ENCODE measurements around the gene TCF7L2.

The TCF7L2 gene

GRCh38 chr10:113000442-113000841, 50.4 kb downstream of the TCF7L2 start:
- TF ChIP-seq TSHZ2 (CRISPR knock-in tag; IDR thresholded peaks at IDR 0.05) (no peak), CSDC2 (CRISPR knock-in tag; IDR thresholded peaks at IDR 0.05) (no peak), ZC3H10 (CRISPR knock-in tag; IDR thresholded peaks at IDR 0.05) (no peak), ZNF8 (CRISPR knock-in tag; IDR thresholded peaks at IDR 0.05) (no peak), ZFP3 (CRISPR knock-in tag; IDR thresholded peaks at IDR 0.05) (no peak), TCF4 (CRISPR knock-in tag; IDR thresholded peaks at IDR 0.05; ENCODE audit: borderline replicate concordance) (no peak), GLIS3 (CRISPR knock-in tag; IDR thresholded peaks at IDR 0.05) (no peak), RARB (CRISPR knock-in tag; IDR thresholded peaks at IDR 0.05) (no peak), BACH2 (CRISPR knock-in tag; IDR thresholded peaks at IDR 0.05; ENCODE audit: borderline replicate concordance) (no peak), ZNF70 (CRISPR knock-in tag; IDR thresholded peaks at IDR 0.05) (no peak), ARNTL (CRISPR knock-in tag; IDR thresholded peaks at IDR 0.05; ENCODE audit: borderline replicate concordance, low read depth) (no peak), ZFP30 (CRISPR knock-in tag; IDR thresholded peaks at IDR 0.05) (no peak), SNAI2 (CRISPR knock-in tag; IDR thresholded peaks at IDR 0.05) (no peak), TOX (CRISPR knock-in tag; IDR thresholded peaks at IDR 0.05; ENCODE audit: borderline replicate concordance) (no peak), POU6F1 (CRISPR knock-in tag; IDR thresholded peaks at IDR 0.05; ENCODE audit: borderline replicate concordance, low read depth) (no peak), PPARA (CRISPR knock-in tag; IDR thresholded peaks at IDR 0.05; ENCODE audit: borderline replicate concordance) (no peak), ESRRG (CRISPR knock-in tag; IDR thresholded peaks at IDR 0.05) (no peak)
- TF ChIP-seq, protein P1, sequence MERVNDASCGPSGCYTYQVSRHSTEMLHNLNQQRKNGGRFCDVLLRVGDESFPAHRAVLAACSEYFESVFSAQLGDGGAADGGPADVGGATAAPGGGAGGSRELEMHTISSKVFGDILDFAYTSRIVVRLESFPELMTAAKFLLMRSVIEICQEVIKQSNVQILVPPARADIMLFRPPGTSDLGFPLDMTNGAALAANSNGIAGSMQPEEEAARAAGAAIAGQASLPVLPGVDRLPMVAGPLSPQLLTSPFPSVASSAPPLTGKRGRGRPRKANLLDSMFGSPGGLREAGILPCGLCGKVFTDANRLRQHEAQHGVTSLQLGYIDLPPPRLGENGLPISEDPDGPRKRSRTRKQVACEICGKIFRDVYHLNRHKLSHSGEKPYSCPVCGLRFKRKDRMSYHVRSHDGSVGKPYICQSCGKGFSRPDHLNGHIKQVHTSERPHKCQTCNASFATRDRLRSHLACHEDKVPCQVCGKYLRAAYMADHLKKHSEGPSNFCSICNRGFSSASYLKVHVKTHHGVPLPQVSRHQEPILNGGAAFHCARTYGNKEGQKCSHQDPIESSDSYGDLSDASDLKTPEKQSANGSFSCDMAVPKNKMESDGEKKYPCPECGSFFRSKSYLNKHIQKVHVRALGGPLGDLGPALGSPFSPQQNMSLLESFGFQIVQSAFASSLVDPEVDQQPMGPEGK (CRISPR knock-in tag; IDR thresholded peaks at IDR 0.05; ENCODE audit: borderline replicate concordance) = no peak
- TF ChIP-seq, protein P2, sequence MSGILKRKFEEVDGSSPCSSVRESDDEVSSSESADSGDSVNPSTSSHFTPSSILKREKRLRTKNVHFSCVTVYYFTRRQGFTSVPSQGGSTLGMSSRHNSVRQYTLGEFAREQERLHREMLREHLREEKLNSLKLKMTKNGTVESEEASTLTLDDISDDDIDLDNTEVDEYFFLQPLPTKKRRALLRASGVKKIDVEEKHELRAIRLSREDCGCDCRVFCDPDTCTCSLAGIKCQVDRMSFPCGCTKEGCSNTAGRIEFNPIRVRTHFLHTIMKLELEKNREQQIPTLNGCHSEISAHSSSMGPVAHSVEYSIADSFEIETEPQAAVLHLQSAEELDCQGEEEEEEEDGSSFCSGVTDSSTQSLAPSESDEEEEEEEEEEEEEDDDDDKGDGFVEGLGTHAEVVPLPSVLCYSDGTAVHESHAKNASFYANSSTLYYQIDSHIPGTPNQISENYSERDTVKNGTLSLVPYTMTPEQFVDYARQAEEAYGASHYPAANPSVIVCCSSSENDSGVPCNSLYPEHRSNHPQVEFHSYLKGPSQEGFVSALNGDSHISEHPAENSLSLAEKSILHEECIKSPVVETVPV (CRISPR knock-in tag; IDR thresholded peaks at IDR 0.05) = no peak
- TF ChIP-seq, protein P3, sequence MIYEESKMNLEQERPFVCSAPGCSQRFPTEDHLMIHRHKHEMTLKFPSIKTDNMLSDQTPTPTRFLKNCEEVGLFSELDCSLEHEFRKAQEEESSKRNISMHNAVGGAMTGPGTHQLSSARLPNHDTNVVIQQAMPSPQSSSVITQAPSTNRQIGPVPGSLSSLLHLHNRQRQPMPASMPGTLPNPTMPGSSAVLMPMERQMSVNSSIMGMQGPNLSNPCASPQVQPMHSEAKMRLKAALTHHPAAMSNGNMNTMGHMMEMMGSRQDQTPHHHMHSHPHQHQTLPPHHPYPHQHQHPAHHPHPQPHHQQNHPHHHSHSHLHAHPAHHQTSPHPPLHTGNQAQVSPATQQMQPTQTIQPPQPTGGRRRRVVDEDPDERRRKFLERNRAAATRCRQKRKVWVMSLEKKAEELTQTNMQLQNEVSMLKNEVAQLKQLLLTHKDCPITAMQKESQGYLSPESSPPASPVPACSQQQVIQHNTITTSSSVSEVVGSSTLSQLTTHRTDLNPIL (CRISPR knock-in tag; IDR thresholded peaks at IDR 0.05; ENCODE audit: low read depth) = no peak
- ATAC-seq = no peak

GRCh38 chr10:113000876-113001598, 51.0 kb downstream of the TCF7L2 start:
- no peak for ATAC-seq
- TF ChIP-seq OSR1 (CRISPR knock-in tag; IDR thresholded peaks at IDR 0.05) = no peak
- no peak for TF ChIP-seq PPARA (CRISPR knock-in tag; IDR thresholded peaks at IDR 0.05; ENCODE audit: borderline replicate concordance)
- TF ChIP-seq ISL1 (CRISPR knock-in tag; IDR thresholded peaks at IDR 0.05) = no peak
- no peak for TF ChIP-seq ZC3H10 (CRISPR knock-in tag; IDR thresholded peaks at IDR 0.05)
- no peak for TF ChIP-seq TCF4 (CRISPR knock-in tag; IDR thresholded peaks at IDR 0.05; ENCODE audit: borderline replicate concordance)
- TF ChIP-seq BACH2 (CRISPR knock-in tag; IDR thresholded peaks at IDR 0.05; ENCODE audit: borderline replicate concordance) = no peak
- TF ChIP-seq, protein P3 (CRISPR knock-in tag; IDR thresholded peaks at IDR 0.05; ENCODE audit: low read depth) = no peak
- TF ChIP-seq ZNF8 (CRISPR knock-in tag; IDR thresholded peaks at IDR 0.05) = no peak
- TF ChIP-seq CSDC2 (CRISPR knock-in tag; IDR thresholded peaks at IDR 0.05) = no peak
- no peak for TF ChIP-seq ARNTL (CRISPR knock-in tag; IDR thresholded peaks at IDR 0.05; ENCODE audit: borderline replicate concordance, low read depth)
- no peak for TF ChIP-seq TSHZ2 (CRISPR knock-in tag; IDR thresholded peaks at IDR 0.05)
- TF ChIP-seq RARB (CRISPR knock-in tag; IDR thresholded peaks at IDR 0.05) = no peak

All from SK-N-SH treated with all-trans-retinoic acid at 6 μM for 48 hours (cell line).